IPS-NIHi7 (cell line): ENCODE measurements around the gene GJC2.

ENCODE experiments used
- DNase-seq: peaks from one replicate; pipeline ENCODE4 v3.0.0; 2012; ENCODE audit warnings: mixed read lengths; ENCODE audit errors: extremely low spot score

GJC2 gene

DNA sequence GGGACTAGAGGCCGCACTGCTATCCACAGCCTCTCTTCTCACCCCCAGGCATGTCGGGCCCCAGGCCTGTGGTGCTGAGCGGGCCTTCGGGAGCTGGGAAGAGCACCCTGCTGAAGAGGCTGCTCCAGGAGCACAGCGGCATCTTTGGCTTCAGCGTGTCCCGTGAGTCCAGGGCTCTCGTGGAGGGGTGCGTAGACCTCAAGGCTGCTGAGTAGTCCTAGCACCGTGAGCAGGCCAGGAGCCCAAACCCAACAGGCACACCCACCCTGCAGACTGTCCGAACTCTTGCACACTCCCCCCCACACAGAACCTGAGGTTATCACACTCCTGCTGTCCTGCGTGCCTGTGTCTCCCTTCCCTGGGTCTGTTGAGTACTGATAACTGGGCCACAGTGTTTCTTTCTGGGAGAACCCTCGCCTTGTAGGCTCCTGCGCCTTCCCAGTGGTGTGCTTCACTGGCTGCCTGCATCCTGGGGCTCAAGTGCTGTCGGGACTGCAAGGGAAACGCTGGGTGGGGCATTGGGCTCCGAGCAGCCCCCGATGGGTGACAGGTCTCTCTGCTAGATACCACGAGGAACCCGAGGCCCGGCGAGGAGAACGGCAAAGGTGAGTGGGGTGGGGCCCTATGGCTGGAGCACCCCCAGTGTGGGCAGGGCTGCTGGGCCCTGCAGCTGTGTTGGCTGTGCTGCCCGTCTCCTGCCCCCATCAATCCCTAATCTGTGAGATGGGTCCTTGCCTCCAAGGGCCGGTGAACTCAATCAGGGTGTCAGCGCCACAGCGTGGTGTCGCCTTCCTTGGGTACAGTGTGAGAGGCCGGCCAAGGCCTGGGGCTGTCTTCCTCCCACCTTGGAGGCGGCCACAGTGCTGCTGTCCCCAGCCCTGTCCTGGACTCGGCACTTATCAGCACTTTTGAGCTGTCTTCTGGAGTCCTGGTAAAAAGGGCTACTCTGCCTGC, 4.0 kb upstream of the GJC2 start:
- no peak for DNase-seq

DNA sequence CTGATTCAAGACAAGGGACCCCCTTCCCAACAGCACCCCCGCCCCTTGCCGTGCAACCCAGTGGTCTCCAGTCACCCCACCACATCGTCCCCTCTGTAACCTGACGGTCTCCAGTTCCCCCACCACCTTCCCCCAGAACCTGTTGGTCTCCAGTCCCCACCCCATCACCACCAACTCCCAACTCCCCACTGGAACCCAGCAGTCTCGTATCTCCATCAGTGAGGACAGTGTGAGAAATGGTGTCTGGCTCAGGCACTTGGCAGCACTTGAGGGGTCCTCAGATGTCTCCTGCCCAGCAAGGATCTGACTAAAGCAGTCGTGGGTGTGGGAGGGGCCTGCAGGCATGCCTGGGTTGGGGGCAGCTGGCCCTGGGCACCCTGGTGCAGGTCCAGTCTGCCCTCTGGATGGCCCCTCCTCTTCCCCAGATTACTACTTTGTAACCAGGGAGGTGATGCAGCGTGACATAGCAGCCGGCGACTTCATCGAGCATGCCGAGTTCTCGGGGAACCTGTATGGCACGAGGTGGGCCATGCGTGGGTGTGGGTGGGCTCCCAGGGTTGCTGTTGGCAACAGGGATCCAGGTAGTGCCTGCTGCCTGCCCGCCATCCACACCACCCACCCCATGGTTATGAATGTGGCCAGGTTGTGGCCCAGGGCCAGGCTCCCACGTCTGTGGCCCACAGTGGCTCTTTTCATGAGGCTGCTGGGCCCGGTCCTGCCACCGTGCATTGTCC, 3.1 kb upstream of the GJC2 start:
- DNase-seq = no peak

DNA sequence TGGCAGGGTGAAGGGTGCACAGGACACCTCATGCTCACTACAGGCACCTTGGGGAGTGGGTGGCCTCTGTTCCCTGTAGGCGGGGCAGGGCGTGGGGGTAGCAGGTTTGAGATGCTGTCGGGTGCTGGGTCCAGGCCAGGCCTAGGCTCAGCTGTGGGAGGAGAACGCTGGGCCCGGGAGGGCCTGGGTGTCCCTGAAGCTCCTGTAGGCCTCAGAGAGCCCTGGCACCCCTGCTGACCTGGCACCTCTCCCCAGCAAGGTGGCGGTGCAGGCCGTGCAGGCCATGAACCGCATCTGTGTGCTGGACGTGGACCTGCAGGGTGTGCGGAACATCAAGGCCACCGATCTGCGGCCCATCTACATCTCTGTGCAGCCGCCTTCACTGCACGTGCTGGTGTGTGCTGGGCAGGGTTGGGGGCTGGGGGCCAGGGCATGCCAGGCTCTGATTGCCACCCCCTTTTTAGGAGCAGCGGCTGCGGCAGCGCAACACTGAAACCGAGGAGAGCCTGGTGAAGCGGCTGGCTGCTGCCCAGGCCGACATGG, 2.5 kb upstream of the GJC2 start:
- no peak for DNase-seq

DNA sequence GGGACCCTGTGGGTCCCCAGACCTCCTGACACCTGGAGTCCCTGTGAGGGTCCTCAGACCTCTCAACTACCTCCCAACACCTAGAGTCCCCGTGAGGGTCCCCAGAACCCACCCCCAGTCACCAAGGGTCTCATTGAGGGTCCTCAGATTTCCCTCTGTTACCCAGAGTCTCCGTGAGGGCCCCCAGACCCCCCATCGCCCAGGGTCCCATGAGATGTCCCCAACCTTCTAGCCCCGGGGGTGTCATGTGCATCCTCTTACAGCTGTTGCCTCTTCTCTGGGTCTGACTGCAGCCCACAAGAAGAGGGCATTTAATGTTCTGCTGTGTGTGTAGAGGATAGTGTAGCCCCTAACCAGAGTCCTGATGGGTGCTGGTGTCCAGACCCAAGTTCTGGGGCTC, 2.0 kb upstream of the GJC2 start:
- no peak for DNase-seq

DNA sequence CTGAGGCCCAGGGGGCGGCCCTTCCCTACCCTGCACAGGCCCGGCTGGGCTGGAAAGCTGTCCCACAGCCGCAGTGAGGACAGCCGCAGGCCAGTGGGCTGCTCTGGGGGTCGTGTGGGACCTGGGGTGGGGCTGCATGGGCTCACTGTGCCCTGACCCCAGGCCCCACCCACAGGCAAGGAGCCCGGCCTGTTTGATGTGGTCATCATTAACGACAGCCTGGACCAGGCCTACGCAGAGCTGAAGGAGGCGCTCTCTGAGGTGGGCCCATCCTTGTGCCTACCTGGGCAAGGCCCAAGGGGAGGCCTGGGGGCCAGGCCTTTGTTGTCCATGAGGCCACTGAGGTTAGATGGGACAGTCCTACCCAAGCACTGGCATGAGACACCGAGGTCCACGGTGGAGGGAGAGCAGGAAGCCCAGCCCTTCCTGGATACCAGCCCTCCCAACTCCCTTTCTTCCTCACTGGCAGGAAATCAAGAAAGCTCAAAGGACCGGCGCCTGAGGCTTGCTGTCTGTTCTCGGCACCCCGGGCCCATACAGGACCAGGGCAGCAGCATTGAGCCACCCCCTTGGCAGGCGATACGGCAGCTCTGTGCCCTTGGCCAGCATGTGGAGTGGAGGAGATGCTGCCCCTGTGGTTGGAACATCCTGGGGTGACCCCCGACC, 1.4 kb upstream of the GJC2 start:
- DNase-seq = no peak

DNA sequence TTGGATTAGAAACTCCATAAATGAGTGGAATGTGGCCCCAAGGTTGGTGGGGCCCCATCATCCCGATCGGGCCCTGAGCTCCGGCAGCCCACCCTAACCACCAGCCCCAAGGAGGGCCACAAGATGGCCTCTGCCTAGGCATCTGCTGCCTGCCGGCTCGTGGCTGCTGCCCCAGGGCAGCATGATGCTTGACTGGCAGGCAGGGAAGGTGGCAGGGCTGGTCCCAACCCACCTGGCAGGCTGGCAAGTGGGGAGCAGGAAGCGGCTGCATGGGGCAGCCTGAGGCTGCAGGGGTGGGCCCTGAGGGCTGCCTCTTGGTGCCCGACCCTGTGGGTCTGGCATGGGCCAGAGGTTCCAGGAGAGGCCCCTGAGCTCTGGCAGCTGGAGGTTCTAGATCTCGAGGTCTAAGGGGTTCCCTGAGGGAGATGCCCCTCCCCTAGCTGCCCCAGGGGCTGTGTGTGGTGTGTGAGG, 760 bp upstream of the GJC2 start:
- no peak for DNase-seq

DNA sequence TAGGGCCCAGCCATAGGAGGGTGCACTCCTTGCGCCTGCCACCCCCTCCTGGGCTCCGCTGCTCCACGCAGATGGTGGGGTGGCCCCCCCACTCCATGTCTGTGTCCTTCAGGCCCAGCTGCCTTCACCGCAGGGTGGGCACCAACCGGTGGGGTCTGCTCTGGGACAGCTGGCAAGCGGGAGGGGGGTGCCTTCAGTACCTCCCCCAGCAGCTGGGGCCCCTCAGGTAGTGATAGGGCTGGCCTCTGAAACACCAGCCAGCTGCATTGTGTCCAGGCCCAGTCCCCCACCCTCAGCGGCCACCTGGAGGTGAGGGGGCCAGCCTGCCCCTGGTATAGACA, 360 bp downstream of the GJC2 start:
- no peak for DNase-seq

DNA sequence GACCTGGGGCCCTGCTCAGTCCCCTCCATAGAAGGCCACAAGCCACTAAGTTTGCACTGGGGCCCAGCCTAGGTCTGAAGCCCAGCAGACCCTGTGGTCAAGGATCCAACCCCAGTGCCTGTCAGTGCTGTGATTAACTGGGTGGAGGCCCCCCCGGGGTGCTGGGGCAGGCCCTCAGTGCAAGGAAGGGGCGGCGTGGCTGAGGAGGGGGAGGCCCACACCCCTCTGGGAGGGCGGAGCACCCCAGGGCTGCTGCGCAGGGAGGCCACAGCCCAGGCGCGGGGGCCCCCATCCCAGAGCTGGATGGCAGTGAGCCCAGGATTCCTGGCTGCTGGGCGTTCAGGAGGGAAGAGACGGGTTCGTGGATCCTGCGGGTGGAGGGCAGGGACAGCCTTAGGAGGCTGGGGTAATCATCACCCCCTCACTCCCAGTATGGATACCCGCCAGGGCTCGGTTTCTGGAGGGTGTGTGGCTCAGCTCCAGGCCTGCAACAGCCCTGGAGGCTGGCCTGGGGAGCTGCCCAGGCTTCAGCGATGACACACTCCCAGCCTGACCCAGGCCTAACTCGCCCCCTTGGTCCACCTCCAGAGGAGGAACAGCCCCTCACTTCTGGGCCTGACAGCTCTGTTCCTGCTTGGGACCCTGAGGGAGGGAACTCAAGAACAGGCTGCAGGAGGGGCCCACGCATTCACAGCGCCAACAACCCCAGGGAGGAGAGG, 890 bp downstream of the GJC2 start:
- DNase-seq = no peak

DNA sequence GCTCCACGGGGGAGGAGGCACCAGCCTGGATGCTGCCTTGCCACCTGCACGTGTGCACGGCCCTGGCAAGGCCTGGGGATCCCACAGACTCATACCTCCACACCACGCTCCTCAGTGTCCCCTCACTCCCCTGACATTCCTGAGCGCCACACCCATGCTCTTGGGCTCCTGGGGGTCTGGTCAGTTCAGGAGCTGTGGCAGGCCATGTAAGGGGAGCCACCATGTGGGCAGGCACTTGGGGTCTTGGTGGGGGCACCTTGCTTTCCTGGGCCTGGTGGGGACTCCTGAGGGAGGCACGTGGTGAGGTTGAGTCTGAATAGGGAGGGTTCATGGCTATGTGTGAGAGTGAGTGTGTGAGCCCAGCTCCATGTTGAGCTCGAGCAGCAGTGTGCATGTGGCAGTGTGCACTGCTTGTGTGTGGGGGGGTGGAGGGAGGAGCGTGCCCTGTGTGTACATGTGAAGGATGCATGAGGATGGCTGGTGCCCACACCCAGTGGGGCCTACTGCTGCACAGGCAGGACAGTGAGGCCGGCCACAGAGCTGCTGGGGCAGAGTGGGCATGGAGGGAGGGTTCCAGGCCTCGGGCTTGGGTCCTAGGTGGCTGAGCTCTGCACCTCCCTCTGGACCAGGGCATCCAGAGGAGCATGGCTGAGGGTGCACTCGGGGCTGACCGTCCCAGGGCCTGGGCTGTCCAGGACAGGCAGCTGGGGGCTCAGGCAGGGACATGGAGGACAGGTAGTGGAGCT, 1.6 kb downstream of the GJC2 start:
- no peak for DNase-seq

DNA sequence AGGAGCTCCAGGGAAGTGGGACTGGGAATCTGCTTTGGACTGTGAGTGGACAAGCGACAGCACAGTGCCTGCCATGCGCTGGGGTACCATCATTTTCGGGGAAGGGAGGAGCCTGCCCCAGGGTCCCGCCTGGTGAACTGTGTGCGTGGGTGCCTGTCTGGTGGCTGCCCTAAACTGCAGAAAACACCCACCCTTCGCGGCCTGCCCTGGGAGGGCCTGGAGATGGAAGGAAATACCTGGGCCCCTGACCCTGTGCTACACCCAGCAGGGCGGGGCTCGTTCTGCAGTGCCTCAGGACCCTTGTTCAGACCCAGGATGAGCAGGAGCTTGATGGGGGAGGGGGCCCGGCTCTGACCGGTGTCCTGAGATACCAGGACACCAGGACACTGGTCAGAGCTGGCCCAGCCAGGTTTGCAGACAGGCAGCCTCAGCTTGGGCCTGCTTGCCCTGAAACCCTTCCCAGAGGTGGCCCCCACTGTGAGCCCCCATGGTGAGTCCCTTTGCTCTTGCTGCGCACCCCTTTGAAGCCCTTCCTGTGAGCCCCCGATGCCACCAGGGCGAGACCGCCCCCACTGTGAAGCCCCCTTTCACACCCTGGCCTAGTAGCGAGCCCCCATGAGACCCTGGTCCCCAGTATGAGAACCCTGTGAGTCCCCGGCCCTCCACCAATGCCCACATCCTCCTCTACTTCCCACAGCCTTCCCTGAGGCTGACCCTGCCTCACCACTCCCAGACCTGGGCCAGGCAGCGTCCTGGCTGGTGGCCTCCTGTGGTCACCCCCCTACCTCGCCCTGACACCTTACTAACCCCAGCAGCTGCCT, 2.6 kb downstream of the GJC2 start:
- DNase-seq = no peak

DNA sequence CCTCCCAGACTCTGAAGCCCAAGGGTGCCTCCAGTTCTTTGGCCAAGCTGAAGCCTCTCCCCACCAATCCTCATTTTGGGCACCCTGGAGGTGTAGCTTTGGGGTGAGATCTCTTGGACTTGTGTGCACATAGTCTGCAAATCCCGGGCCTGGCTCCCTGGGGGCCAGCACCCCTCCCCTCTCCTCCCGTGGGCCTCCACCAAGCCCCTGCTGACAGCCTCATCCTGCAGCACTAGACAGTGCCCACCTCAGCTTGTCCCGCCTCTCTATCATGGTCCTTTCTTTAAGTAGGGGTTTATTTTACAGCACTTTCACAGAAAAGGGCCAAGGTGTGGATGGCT, 3.2 kb downstream of the GJC2 start:
- no peak for DNase-seq

DNA sequence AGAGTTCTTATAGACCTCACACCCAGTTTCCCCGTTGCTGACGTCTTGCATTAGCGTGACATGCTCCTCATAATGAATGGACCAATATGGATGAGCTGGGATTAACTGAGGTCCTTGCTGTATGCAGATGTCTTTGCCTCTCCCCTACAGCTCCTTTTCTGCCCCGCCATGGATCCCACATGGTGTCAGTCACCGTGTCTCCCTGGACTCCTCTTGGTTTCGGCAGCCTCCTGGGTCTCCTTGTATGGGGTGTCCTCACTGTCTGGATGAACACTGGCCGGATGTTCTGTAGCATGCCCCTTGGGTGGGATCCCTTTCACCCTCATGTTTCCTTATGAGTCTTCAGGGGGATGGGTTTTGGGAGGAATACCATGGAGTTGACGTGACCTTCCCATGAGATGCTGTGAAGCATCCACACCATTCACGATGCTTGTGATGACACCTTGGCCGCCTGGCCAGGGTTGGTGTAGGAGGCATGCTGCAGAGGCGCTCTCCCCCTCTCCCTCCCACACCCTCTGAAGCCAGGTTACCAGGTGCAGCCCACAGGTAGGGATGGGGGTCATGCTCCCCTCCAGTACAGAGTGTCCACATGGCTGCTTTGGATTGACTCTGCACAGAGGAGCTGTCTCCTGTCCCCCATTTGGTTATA, 4.4 kb downstream of the GJC2 start:
- DNase-seq = no peak

DNA sequence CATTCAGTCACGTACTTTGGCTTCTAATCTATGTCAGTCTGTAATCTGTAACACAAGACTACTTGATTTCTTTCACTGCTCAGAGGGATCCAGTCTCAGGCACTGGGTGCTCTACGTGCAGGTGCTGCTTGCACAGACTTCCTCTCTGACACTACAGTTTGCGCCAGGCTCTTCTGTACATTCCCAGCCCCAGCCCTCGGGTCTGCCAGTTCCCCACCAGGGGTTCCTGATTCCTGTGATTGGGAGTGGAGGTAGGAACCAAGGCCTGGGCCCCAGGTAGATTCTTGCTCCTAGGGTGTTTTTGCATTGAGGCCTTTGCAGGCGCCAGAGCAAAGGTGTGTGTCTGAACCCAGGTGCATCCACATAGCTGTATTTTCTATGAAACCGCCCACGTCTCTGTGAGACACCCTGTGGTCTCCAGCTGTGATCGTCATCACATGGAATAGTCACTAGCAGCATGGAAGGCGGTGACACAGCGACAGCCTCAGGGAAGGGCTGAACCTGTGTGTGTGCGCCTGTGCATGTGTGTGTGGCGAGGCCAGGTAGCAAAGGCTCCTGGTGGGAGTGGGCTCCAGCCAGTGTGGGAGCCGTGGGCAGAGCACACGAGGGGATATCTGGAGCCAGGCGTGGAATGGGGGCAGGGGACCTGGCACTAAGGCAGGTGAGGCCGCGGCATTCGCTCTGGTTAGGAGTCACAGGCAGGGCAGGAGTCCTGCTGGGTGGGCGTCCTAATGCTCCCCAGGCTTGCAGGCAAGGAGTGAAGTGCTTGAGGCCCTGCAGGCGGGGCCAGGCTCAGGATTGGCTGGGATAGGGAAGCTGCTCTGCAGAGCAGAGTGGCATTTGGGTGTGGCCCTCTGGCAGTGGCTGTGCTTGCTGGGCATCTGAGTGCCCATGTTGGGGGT, 5.2 kb downstream of the GJC2 start:
- no peak for DNase-seq

DNA sequence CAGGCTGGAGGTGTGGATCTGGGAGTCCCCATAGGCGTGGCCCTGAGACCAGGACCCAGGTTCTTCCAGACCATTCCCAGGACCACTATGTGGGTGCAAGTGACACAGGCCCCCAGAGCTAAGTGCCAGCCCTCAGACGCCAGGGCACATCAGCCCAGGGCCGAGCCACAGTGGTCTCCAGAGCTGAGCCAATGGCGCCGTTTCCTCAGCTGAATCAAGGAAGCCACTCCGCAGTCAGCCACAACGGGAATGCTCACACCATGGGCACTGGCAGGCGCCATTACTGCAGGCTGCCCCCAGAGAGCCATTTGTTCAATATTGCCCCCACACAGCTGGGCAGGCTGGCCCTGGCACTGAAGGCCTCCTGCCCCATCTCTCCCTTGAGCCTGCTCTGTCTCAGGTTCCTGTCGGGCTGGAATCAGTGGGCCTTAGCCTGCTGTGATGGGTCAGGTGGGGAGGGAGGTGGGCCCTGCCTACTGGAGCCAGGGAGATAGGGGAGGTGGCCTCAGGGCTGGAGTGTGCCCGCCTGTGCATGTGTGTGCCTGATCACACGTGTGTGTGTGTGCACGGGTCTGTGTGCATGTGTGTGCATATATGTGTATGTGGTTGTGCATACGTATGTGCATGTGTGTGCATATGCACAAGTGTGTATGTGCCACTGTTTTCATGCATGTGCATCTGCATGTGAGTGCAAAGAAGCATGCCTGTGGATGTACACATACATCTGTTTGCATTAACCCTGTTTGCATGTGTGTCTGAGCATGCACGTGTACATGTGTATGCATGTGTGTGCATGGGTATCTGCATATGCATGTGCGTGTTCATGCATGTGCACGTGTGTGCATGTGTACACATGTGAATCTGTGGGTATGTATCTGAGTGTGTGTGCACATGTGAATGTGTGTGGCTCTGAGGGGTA, 6.1 kb downstream of the GJC2 start:
- DNase-seq = no peak

DNA sequence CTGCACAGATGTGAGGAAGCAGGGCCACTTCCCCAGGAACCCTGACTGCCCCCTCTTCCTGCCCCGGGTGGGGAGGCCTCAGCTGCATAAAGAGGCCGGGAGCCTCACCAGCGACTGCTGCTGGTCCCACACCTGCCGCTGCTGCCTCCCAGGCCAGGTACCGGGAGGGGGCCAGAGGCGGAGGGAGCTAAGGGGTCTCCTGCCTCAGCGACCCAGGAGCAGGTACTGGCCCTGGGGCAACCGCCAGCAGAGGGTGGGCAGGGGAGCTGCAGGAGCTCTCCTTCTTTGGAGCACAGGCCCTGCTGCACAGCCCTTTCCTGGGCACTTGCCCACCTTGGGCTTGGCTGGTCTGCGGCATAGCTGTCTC, 6.8 kb downstream of the GJC2 start:
- no peak for DNase-seq

DNA sequence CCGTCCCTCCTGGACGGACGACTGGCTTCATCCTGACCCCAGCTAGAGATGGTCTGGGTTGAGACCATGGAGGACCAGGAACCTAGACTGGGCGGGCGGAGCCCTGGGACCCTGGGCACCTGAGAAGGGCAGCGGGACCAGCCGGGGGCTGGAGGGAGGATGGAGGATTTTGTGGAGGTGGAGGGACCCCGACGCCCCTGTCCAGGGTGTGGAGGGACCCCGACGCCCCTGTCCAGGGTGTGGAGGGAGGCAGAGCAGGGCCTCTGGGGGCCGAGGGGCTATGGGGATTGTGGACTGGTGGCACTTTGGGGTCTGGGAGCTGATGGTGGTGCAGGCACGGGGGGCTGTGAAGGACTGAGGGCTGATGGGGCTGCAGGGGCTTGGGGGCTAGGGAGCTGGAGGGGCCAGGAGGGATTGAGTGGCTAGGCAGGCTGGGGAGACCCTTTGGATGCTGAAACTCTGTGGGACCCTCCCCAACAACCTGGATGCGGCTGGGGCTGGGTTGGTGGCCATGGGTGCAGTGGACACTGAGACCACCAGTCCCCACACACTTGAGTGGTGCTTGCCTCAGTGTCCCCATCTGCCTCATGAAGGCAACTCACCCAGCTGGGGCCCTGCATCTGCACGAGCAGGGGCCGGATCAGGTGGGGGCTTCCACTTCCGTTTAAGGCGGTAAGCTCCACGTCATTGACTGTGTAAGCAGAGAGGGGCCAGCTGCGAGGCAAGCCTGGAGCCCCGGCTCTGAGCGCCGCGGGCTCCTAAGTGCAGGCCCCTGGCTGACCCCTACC, 7.4 kb downstream of the GJC2 start:
- no peak for DNase-seq

DNA sequence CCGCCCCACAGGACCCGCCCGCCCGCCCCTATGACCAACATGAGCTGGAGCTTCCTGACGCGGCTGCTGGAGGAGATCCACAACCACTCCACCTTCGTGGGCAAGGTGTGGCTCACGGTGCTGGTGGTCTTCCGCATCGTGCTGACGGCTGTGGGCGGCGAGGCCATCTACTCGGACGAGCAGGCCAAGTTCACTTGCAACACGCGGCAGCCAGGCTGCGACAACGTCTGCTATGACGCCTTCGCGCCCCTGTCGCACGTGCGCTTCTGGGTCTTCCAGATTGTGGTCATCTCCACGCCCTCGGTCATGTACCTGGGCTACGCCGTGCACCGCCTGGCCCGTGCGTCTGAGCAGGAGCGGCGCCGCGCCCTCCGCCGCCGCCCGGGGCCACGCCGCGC, 8.0 kb downstream of the GJC2 start:
- DNase-seq = no peak
